NB4 (cell line): ENCODE results near the gene GRM6.

ENCODE experiments used
- DNase-seq: peaks from one replicate; pipeline ENCODE4 v3.0.0; 2010; ENCODE audit warnings: low read depth
- H3K4me3 ChIP-seq: one replicate; pipeline ENCODE4 v1.5.1; 2011; ENCODE audit warnings: mild to moderate bottlenecking, low read depth, low read length, moderate library complexity
- CTCF ChIP-seq: IDR thresholded peaks from one replicate; pipeline ENCODE4 v1.5.1; 2012; ENCODE audit warnings: low read depth, low read length
- MAX ChIP-seq: IDR thresholded peaks from 2 replicates; pipeline ENCODE4 v1.6.1; 2011; ENCODE audit warnings: low read depth, low read length
- MYC ChIP-seq: IDR thresholded peaks from 2 replicates; pipeline ENCODE4 v1.6.1; 2011; ENCODE audit warnings: low read depth, low read length
- POLR2A ChIP-seq: IDR thresholded peaks from 2 replicates; pipeline ENCODE4 v1.6.1; 2011; ENCODE audit warnings: mild to moderate bottlenecking; ENCODE audit not compliant: insufficient read length; ENCODE audit errors: extremely low read depth

GRM6 gene

GRCh38 chr5:179006564-179006963 is 11.4 kb upstream of the GRM6 start:
- TF ChIP-seq POLR2A (no peak), CTCF (no peak), MYC (no peak), MAX (no peak)
- no peak overlapping the region for H3K4me3 ChIP-seq
- no peak for DNase-seq

- no peak overlapping the region for H3K4me3 ChIP-seq
- no peak for DNase-seq
- TF ChIP-seq MYC (no peak), CTCF (no peak), POLR2A (no peak), MAX (no peak)
Measured at GRCh38 chr5:178998441-178998840, 3.3 kb upstream of the GRM6 start.

- no peak for DNase-seq
- TF ChIP-seq MYC (no peak), MAX (no peak), POLR2A (no peak), CTCF (no peak)
Measured at GRCh38 chr5:178997191-178997590, 2.1 kb upstream of the GRM6 start.

GRCh38 chr5:178996156-178996555 is 1.0 kb upstream of the GRM6 start:
- no peak for DNase-seq
- TF ChIP-seq MAX (no peak), POLR2A (no peak), MYC (no peak), CTCF (no peak)
- H3K4me3 ChIP-seq = no peak overlapping the region

More at GRCh38 chr5:178997191-178997590, 2.1 kb upstream of the GRM6 start:
- H3K4me3 ChIP-seq = no peak overlapping the region

GRCh38 chr5:178995341-178995690 is 196 bp upstream of the GRM6 start:
- no peak for DNase-seq
- H3K4me3 ChIP-seq = no peak overlapping the region
- no peak for TF ChIP-seq POLR2A
- TF ChIP-seq CTCF = no peak
- TF ChIP-seq MYC = no peak
- no peak for TF ChIP-seq MAX

- no peak for DNase-seq
- TF ChIP-seq POLR2A = no peak
- no peak for TF ChIP-seq MAX
- TF ChIP-seq MYC = no peak
- no peak for TF ChIP-seq CTCF
- no peak overlapping the region for H3K4me3 ChIP-seq
Measured at GRCh38 chr5:178993955-178994579, 1.1 kb downstream of the GRM6 start.
